K562 (cell line): ENCODE measurements around the gene E2F3.

ENCODE experiments used
- CTCF ChIP-seq, 3 experiments: IDR thresholded peaks in 2 of 3; conservative IDR thresholded peaks in 1 of 3; 2 replicates each; pipeline ENCODE4 v1.5.1; 2011 to 2012; ENCODE audit warnings: low read length in 3 of 3, mild to moderate bottlenecking in 3 of 3, control low read depth in 2 of 3, improper control_type of control experiment in 1 of 3, inconsistent platforms in 1 of 3, low read depth in 1 of 3, mixed read lengths in 1 of 3, moderate library complexity in 1 of 3; ENCODE audit not compliant: insufficient read depth in 2 of 3
- FOXK1 ChIP-seq: sonication (generic); formaldehyde crosslinking; IDR thresholded peaks from 2 replicates; pipeline ENCODE4 v1.8.0; 2022; ENCODE audit warnings: missing genetic modification reagents, mild to moderate bottlenecking, borderline replicate concordance
- JUN ChIP-seq, 2 experiments: sonication (generic) in 1 of 2; formaldehyde crosslinking in 1 of 2; IDR thresholded peaks; 2 replicates each; pipeline versions ENCODE4 v1.6.1 to v1.8.0; 2012 to 2022; ENCODE audit warnings: borderline replicate concordance in 2 of 2, mild to moderate bottlenecking in 2 of 2, improper control_type of control experiment in 1 of 2, low read depth in 1 of 2, low read length in 1 of 2, missing genetic modification reagents in 1 of 2
- MTA2 ChIP-seq: fragments of 450-650 bp; IDR thresholded peaks from 2 replicates; pipeline ENCODE4 v1.6.1; 2016; ENCODE audit warnings: low read depth
- POLR2AphosphoS2 ChIP-seq: IDR thresholded peaks from 2 replicates; pipeline ENCODE4 v1.6.1; 2012; ENCODE audit warnings: low read length, improper control_type of control experiment
- SLC30A9 ChIP-seq: fragments of 250-450 bp; sonication (Bioruptor Pico); IDR thresholded peaks from 2 replicates; pipeline ENCODE4 v1.8.0; 2022; ENCODE audit warnings: mild to moderate bottlenecking, moderate library complexity
- TAF15 ChIP-seq: fragments of 200-400 bp; formaldehyde crosslinking; IDR thresholded peaks from 2 replicates; pipeline ENCODE4 v1.6.1; 2017; ENCODE audit warnings: mild to moderate bottlenecking, low read depth, low read length, moderate library complexity
- ZNF224 ChIP-seq: sonication (generic); formaldehyde crosslinking; IDR thresholded peaks from 2 replicates; pipeline ENCODE4 v1.8.0; 2022; ENCODE audit warnings: mild to moderate bottlenecking, missing genetic modification reagents

- TF ChIP-seq TAF15 (no peak), SLC30A9 (CRISPR knock-in tag) (no peak), CTCF (IDR thresholded peaks at IDR 0.05 in 2 of 3, conservative IDR thresholded peaks at IDR 0.05 in 1 of 3; ENCODE audit: insufficient read depth in 2 of 3, low read depth in 1 of 3, low read length in 3 of 3) (no peak), ZNF224 (CRISPR knock-in tag) (no peak), FOXK1 (CRISPR knock-in tag) (no peak), POLR2AphosphoS2 (no peak), MTA2 (no peak), JUN (IDR thresholded peaks at IDR 0.05; ENCODE audit: borderline replicate concordance, low read depth, low read length) (no peak), JUN (CRISPR knock-in tag; IDR thresholded peaks at IDR 0.05; ENCODE audit: borderline replicate concordance) (no peak)
Measured at GRCh38 chr6:20416567-20417345, 15.1 kb downstream of the E2F3 start.
